ENCODE results near the gene TMEM107.
A peak's percentile ranks its signal among the peaks of the same experiment; 100 is the strongest.

Gene TMEM107

DNA sequence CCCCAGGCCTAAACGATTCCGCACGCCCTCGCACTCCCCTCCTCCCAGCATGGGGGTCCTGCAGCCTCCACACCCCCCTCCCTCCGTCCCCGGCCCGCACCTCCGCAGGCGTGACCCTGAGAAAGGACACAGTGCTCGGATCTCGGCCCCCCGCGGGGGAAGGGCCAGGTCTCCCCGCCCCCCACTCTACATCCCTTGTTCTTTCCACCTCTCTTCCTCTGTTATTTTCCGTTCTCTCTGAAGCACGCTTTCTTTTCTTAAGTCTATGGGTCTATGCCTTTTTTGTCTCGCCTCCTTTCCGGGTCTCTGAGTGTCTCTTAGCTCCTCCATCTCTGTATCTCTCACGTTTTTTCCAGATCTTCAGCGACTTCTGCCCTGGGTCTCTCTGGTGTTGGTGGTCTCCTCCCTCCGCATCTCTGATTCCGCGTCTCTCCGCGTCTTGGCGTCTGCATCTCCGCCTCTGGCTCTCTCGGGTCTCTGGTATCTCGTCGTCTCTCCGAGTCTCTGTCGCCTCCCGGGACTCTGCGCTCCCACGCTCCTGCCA, 50.2 kb downstream of the TMEM107 start:
- H3K27ac ChIP-seq = no peak overlapping the region
- no peak for DNase-seq
- H3K27me3 ChIP-seq (replicated peaks) = no peaks in the 10 kb centered on the region
- in situ Hi-C loops (cut with HindIII; ENCODE audit: low pct_ligation_motif_present, low sequenced_read_pairs) = no loop called here
- TF ChIP-seq, protein P1, sequence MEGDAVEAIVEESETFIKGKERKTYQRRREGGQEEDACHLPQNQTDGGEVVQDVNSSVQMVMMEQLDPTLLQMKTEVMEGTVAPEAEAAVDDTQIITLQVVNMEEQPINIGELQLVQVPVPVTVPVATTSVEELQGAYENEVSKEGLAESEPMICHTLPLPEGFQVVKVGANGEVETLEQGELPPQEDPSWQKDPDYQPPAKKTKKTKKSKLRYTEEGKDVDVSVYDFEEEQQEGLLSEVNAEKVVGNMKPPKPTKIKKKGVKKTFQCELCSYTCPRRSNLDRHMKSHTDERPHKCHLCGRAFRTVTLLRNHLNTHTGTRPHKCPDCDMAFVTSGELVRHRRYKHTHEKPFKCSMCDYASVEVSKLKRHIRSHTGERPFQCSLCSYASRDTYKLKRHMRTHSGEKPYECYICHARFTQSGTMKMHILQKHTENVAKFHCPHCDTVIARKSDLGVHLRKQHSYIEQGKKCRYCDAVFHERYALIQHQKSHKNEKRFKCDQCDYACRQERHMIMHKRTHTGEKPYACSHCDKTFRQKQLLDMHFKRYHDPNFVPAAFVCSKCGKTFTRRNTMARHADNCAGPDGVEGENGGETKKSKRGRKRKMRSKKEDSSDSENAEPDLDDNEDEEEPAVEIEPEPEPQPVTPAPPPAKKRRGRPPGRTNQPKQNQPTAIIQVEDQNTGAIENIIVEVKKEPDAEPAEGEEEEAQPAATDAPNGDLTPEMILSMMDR (IDR thresholded peaks at IDR 0.05; ENCODE audit: low read depth, low read length, missing control alignments) = no peak
- H3K4me3 ChIP-seq (ENCODE audit: low read depth, low read length) = peak overlapping the region; percentile 69
- no peaks in the 10 kb centered on the region for H3K36me3 ChIP-seq (replicated peaks)

DNA sequence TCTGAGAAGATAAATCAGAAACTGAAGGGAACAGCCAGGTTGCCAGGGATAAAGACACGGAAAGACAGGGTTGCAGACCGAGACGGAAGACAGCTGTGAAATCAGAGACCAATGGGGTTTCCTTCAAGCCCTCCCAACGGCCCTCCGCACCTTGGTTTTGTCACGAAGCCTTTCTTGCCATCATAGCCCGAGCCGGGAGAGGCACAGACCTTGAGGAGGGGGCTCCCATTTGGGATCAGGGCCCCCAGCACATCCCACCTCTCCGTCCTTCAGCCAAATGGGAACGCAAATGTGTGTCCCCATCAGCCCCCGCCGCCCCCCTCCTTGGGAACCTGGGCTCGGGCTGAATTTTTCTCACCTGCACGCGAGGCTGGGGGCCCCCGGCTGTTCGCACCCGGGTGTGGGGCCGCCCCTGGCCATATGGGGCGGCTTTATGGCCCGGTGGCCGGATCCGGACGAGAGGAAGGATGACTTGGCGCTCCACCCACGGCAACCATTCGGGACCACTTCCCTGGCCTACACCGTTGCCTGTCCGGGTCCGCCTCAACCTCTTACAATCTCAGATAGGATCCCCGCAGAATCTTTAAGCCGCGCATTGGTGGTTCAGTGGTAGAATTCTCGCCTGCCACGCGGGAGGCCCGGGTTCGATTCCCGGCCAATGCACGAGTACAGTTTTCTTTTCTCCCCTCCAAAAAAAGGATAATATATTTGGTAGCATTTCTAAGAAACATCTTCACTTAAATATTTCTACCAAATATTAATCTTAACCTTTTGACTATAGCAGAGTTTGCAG, 50.8 kb downstream of the TMEM107 start:
- in situ Hi-C loops (cut with HindIII; ENCODE audit: low pct_ligation_motif_present, low sequenced_read_pairs) = no loop called here
- H3K27ac ChIP-seq = no peak overlapping the region
- no peaks in the 10 kb centered on the region for H3K27me3 ChIP-seq (replicated peaks)
- TF ChIP-seq, protein P1 (IDR thresholded peaks at IDR 0.05; ENCODE audit: low read depth, low read length, missing control alignments) = no peak
- peak overlapping the region; percentile 69 for H3K4me3 ChIP-seq (ENCODE audit: low read depth, low read length)
- no peaks in the 10 kb centered on the region for H3K36me3 ChIP-seq (replicated peaks)
- DNase-seq = peak; percentile 75

DNA sequence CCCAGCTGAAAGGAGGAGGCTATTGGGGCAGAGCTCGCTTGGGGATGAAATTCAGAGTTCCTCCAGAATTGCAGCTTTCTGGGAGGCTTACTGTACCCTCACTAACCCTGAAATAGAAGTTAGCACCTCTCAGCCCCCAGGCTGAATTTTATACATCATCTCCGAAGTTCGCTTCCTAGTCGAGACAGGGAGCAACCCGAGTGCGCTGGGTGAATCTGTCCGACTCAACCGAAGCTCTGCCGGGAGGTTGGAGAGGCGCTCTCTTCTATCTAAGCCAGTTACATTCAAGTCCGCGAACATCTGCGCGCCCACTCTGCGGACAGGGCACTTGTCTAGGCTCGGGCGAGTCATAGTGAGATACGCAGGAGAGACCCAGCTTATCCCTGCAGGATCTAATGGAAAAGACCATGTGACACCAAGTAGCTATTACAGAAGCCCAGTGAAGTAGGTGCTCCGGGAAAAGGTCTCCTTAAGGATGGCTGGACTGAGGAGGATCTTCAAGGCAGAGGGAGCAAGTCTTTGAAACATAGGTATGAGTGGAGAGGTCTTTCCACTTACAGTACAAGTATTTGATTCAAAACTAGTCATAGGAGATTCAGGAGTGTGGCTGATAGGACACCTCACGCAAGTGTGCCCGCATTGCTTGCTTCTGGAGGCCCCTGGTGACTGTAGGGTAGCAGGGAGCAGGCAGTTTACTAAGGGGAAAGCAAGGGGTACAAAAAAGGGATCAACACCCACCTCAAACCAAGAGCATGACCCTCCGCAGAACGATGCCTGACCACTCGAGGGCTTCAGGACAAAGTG, 51.6 kb downstream of the TMEM107 start:
- Histone ChIP-seq H3K27me3 (replicated peaks) (no peaks in the 10 kb centered on the region), H3K4me3 (ENCODE audit: low read depth, low read length) (peak overlapping the region; percentile 69), H3K36me3 (replicated peaks) (no peaks in the 10 kb centered on the region), H3K27ac (no peak overlapping the region)
- in situ Hi-C loops (cut with HindIII; ENCODE audit: low pct_ligation_motif_present, low sequenced_read_pairs) = no loop called here
- no peak for DNase-seq
- TF ChIP-seq, protein P1 (IDR thresholded peaks at IDR 0.05; ENCODE audit: low read depth, low read length, missing control alignments) = no peak

DNA sequence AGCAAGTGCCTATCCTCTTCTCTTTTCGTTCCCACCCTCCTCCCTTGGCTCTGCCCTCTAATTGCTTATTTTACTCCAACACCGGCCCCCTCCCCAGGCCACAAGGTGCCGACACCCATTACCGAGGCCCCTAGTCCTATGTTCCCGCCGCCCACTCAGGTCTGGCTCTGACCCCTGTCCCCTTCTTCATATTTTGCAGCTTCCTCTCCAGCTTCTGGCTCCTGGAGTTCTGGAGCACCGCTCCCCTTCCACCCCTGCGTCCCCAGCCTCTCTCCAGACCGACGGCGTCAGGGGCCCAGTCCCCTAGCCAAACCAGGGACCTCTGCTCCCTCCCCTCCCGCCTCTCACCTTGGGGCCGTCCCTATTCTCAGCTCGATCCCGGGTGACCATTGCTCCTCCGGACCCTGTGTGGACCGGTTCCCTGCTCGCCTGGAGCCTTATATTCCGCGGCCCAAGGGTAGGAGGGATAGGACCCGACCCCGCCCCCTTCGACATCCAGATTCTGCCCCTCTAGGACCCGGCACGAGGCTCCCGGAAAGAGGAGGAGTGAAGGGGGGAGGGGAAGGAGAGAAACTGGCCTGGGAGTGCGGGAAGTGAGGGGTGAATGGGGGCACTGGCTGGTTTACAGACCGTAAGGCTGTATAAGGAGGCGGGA, 52.4 kb downstream of the TMEM107 start, which contains the start of gene HES7:
Gene HES7 (minus strand): TSS at position 412 of the 655 bp plus-strand sequence. CDS start 22 bp downstream, at position 390.
- TF ChIP-seq, protein P1 (IDR thresholded peaks at IDR 0.05; ENCODE audit: low read depth, low read length, missing control alignments) = no peak
- Histone ChIP-seq H3K27ac (no peak within 1 kb of the TSS), H3K4me3 (ENCODE audit: low read depth, low read length) (peak within 1 kb of the TSS; percentile 69), H3K27me3 (replicated peaks) (no peaks in the 10 kb centered on the region), H3K36me3 (replicated peaks) (no peaks in the 10 kb centered on the region)
- in situ Hi-C loops (cut with HindIII; ENCODE audit: low pct_ligation_motif_present, low sequenced_read_pairs) = no loop called here
- no peak for DNase-seq

DNA sequence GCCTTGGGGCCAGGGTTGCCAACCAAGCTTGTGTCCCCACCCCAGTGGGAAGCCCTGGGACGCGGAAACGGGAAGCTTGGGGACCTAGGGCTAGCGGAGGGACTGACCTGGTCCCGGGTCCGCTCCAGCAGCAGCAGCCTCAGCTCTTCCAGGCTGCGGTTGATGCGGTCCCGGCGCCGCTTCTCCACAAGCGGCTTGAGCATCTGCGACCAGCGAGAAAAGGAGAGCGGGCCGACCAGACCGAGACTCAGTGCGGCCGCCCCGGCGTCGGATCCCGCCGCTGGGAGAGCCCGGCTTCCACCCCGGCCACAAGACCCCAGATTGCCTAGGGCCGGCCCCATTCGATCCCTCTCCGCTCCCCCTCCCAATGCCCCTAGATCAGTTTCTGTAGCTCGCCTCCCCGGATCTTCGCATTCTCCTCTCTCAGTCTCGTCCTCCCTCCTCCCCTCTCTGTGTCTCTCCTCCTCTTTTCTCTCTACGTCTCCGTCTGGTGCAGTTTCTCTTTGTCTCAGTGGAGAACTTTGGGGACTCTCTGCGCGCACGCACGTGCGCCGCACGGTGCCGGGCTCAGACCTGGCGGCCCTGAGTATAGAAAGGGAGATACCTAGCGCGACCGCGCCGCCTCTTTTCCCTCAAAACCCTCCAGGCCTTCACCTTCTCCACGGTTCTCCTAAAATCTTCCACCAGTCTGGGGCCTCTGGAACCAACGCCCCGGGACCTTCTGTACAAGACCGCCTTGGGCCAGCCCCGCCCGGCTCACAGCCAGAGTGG, 53.1 kb downstream of the TMEM107 start:
- H3K36me3 ChIP-seq (replicated peaks) = no peaks in the 10 kb centered on the region
- H3K4me3 ChIP-seq (ENCODE audit: low read depth, low read length) = peak overlapping the region; percentile 66
- in situ Hi-C loops (cut with HindIII; ENCODE audit: low pct_ligation_motif_present, low sequenced_read_pairs) = no loop called here
- TF ChIP-seq, protein P1 (IDR thresholded peaks at IDR 0.05; ENCODE audit: low read depth, low read length, missing control alignments) = no peak
- no peak overlapping the region for H3K27ac ChIP-seq
- H3K27me3 ChIP-seq (replicated peaks) = no peaks in the 10 kb centered on the region
- no peak for DNase-seq
